22Rv1 (cell line): ENCODE results near the gene BCL11A.

Experiments
- H3K27ac ChIP-seq: fragments of 450-650 bp; 2 replicates; pipeline ENCODE4 v1.5.1; 2017
- ZFX ChIP-seq: fragments of 450-650 bp; IDR thresholded peaks from 2 replicates; pipeline ENCODE4 v1.6.1; 2017; ENCODE audit warnings: antibody characterized with exemption, borderline replicate concordance
- TF ChIP-seq, protein P1 (sequence below): fragments of 450-650 bp; IDR thresholded peaks from 2 replicates; pipeline ENCODE4 v1.5.1; 2017; ENCODE audit warnings: mild to moderate bottlenecking

BCL11A gene

DNA sequence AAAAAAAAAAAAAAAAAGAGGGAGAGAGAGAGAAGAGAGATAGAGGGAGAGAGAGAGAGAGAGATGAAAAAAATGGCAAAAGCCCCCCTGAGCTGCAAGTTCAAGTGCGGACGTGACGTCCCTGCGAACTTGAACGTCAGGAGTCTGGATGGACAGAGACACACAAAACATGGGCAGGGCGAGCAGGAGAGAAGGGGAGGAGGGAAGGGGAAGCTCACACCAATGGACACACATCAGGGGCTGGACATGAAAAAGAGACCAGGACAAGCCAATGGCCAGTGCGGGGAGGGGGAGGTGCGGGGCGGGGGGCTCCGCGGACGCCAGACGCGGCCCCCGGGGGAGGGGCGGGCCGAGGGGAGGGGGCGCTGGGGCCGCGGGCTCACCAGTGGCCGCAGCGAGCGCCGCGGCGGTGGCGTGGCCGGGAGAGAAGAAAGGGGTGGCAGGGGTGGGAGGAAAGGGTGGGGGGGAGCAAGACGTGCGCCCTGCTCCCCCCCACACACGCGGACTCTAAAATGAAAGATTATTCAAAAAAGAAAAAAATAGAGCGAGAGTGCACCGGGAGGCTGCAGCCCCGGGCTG is at the start of gene BCL11A:
Gene BCL11A, minus strand, starts transcription at position 160 of the 579 bp plus-strand sequence. CDS start 384 bp downstream, outside the sequence.
- TF ChIP-seq ZFX, result no peak
- TF ChIP-seq, protein P1, sequence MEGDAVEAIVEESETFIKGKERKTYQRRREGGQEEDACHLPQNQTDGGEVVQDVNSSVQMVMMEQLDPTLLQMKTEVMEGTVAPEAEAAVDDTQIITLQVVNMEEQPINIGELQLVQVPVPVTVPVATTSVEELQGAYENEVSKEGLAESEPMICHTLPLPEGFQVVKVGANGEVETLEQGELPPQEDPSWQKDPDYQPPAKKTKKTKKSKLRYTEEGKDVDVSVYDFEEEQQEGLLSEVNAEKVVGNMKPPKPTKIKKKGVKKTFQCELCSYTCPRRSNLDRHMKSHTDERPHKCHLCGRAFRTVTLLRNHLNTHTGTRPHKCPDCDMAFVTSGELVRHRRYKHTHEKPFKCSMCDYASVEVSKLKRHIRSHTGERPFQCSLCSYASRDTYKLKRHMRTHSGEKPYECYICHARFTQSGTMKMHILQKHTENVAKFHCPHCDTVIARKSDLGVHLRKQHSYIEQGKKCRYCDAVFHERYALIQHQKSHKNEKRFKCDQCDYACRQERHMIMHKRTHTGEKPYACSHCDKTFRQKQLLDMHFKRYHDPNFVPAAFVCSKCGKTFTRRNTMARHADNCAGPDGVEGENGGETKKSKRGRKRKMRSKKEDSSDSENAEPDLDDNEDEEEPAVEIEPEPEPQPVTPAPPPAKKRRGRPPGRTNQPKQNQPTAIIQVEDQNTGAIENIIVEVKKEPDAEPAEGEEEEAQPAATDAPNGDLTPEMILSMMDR, result no peak
- peak within 1 kb of the TSS; percentile 70 for H3K27ac ChIP-seq

DNA sequence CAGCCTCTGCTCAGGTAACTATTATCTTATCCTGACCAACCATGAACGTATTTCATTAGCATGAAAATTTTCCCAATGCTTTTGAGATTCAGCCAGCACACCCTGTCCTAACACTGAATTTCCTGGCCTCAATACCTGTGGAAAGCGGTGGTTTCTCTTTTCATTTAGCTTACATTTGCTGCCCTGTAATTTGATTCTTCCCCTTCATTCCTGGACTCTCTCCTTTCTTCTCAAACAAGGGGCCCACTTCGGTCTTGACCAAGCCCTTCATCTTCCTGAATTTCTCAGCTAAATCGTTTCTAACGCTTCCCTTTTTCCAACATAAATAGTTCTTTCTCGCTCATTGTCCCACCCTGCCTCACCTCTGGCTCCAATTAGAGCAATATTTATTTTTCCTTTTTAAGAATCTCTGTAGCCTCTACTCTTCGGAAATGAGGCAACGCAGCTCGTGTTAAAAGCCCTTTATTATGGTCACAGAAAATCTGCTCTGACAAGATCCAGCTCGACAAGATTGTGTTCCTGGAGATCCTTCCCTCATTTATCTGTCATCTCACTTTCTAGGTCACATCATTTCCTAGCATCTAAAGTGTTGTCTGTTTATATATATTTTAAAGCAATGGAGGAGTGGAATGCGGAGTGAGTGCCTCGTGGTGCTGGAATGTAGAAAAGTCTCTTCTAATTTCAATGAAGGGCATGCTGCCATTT is 49.5 kb upstream of the BCL11A start:
- TF ChIP-seq, protein P1, result no peak
- no peak for TF ChIP-seq ZFX
- no peak overlapping the region for H3K27ac ChIP-seq

DNA sequence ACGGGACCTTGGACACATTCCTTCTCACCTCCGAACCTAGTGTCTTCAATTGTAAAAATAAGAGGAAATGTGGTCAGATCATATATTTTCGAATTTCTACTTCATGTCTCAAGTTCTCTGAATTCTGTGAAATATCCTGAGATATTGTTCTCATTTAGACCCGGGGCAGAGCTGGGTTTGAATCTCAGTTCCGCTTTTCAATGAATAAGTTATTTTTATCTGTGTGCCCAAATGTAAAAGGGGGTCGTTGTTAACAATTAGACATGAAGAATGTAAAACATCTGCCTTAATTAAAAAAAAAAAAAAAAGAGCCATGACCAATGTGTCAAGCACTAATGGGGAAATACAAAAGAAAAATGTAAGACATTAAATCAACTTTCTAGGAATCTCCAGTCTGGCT is 48.9 kb upstream of the BCL11A start:
- no peak overlapping the region for H3K27ac ChIP-seq
- TF ChIP-seq ZFX, result no peak
- TF ChIP-seq, protein P1, result no peak

DNA sequence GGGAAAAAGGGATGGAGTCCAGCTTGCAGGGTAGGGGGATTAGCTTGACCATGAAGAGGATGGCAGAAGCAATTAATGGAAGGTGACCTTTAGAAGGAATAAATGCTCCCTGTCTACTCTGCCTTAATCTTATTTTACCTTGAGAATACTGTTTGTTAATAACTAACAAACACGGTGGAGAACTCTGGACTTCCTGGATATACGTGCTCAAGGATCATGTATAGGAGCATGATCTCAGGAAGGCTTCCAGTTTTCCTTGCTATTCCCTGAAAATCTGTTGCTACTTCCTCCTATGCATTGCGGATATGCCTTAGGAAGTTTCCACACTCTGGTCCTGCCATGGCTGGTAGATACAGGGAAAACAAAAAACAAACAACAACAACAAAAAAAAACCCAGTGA is 44.8 kb upstream of the BCL11A start:
- H3K27ac ChIP-seq, result no peak overlapping the region
- no peak for TF ChIP-seq ZFX
- TF ChIP-seq, protein P1, result no peak

DNA sequence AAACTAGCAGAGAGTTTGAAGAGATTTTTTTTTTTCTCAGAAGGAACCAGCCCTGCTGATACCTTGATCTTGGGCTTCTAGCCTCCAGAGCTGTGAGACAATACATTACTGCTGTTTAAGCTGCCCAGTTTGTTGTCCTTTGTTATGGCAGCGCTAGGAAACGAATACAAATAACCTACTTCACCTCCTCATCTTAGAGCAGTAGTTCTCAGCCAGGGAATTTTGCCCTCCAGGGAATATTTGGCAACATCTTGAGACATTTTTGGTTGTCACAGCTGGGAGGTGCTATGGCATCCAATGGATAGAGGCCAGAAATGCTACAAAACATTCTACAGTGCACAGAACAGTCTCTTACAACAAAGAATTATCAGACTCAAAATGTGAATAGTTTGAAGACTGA is 43.9 kb upstream of the BCL11A start:
- no peak overlapping the region for H3K27ac ChIP-seq
- TF ChIP-seq ZFX, result no peak
- TF ChIP-seq, protein P1, result no peak

DNA sequence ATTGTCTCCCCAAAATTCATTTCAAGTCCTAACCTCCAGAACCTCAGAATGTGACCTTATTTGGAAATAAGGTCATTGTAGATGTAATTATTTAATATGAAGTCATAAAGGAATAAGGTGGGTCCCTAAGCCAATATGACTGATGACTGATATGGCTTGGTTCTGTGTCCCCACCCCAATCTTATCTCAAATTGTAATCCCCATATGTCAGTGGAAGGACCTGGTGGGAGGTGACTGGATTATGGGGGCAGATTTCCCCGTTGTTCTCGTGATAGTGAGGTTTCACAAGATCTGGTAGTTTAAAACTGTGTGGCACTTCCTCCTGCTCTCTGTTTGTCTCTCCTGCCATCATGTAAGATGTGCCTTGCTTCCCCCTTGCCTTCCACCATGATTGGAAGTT is 43.0 kb upstream of the BCL11A start:
- TF ChIP-seq, protein P1, result no peak
- TF ChIP-seq ZFX, result no peak
- no peak overlapping the region for H3K27ac ChIP-seq

DNA sequence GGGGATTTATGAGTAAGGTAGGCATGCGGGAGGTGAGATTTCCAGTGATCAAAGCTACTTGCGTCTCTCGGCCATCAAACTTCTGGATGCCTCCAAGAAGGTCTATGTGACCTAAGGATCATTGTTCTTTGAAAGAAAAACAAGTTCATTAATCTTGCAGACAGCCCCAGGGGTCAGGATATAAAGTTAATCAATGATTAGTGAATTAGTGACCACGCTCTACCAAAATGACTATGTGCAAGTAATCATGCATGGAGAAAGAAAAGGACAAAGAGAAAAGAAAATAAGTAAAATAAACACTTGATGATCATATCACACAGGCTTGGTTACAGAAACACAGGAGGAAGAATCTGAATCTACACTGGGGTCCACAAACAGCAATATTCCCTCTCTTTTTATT is 42.5 kb upstream of the BCL11A start:
- no peak overlapping the region for H3K27ac ChIP-seq
- TF ChIP-seq, protein P1, result no peak
- TF ChIP-seq ZFX, result no peak
